ENCODE data around the gene ATOH8. TPM values are rescaled to one million over a fixed set of nuclear protein-coding genes. Genes with fewer than 3 reads are reported as not detected.

ATOH8 gene
- total and polyA plus RNA-seq, 9 donors = 10.4 to 24.1 (median 18.8) TPM

- 29% methylated on average over 19 of the region's 29 CpGs for WGBS (ENCODE audit: insufficient coverage)
- Histone ChIP-seq H3K4me3 (ENCODE audit: low read length) (peak overlapping the region; percentile 72), H3K27ac (ENCODE audit: low read length) (peak overlapping the region; percentile 15), H3K36me3 (ENCODE audit: control insufficient read depth, insufficient read depth, low read length) (no peaks in the 10 kb centered on the region), H3K9me3 (replicated peaks; ENCODE audit: control insufficient read depth, low read depth, low read length) (no peaks in the 10 kb centered on the region), H3K4me1 (ENCODE audit: control insufficient read depth, insufficient read depth, low read length) (peaks cover 78% of the 10 kb centered on the region), H3K27me3 (ENCODE audit: control insufficient read depth, insufficient read depth, low read length) (peaks cover 56% of the 10 kb centered on the region)
- DNase-seq = no peak
Observed at GRCh38 chr2:85753035-85753524, 711 bp upstream of the ATOH8 start.

- no peak overlapping the region for H3K27ac ChIP-seq (ENCODE audit: low read length)
- H3K36me3 ChIP-seq (ENCODE audit: control insufficient read depth, insufficient read depth, low read length) = peaks cover 4% of the 10 kb centered on the region
- peak overlapping the region; percentile 72 for H3K4me3 ChIP-seq (ENCODE audit: low read length)
- peak; percentile 54 for DNase-seq
- WGBS (ENCODE audit: insufficient coverage) = under 1% methylated on average over 93 of the region's 93 CpGs
- peaks cover 48% of the 10 kb centered on the region for H3K27me3 ChIP-seq (ENCODE audit: control insufficient read depth, insufficient read depth, low read length)
- peaks cover 77% of the 10 kb centered on the region for H3K4me1 ChIP-seq (ENCODE audit: control insufficient read depth, insufficient read depth, low read length)
- no peaks in the 10 kb centered on the region for H3K9me3 ChIP-seq (replicated peaks; ENCODE audit: control insufficient read depth, low read depth, low read length)
Observed at GRCh38 chr2:85754313-85755095, 713 bp downstream of the ATOH8 start.

GRCh38 chr2:85755122-85756027 is 1.6 kb downstream of the ATOH8 start:
- 0% methylated on average over 21 of the region's 33 CpGs for WGBS (ENCODE audit: insufficient coverage)
- DNase-seq = no peak
- peaks cover 77% of the 10 kb centered on the region for H3K4me1 ChIP-seq (ENCODE audit: control insufficient read depth, insufficient read depth, low read length)
- H3K36me3 ChIP-seq (ENCODE audit: control insufficient read depth, insufficient read depth, low read length) = peaks cover 7% of the 10 kb centered on the region
- H3K27ac ChIP-seq (ENCODE audit: low read length) = no peak overlapping the region
- H3K9me3 ChIP-seq (replicated peaks; ENCODE audit: control insufficient read depth, low read depth, low read length) = no peaks in the 10 kb centered on the region
- H3K4me3 ChIP-seq (ENCODE audit: low read length) = peak overlapping the region; percentile 72
- H3K27me3 ChIP-seq (ENCODE audit: control insufficient read depth, insufficient read depth, low read length) = peaks cover 48% of the 10 kb centered on the region

GRCh38 chr2:85756195-85756594 is 2.4 kb downstream of the ATOH8 start:
- H3K27ac ChIP-seq (ENCODE audit: low read length) = no peak overlapping the region
- 79% methylated on average over 5 of the region's 6 CpGs for whole genome bisulfite sequencing (ENCODE audit: insufficient coverage)
- peaks cover 75% of the 10 kb centered on the region for H3K4me1 ChIP-seq (ENCODE audit: control insufficient read depth, insufficient read depth, low read length)
- no peak for DNase-seq
- no peak overlapping the region for H3K4me3 ChIP-seq (ENCODE audit: low read length)
- H3K36me3 ChIP-seq (ENCODE audit: control insufficient read depth, insufficient read depth, low read length) = peaks cover 7% of the 10 kb centered on the region
- H3K9me3 ChIP-seq (replicated peaks; ENCODE audit: control insufficient read depth, low read depth, low read length) = no peaks in the 10 kb centered on the region
- peaks cover 47% of the 10 kb centered on the region for H3K27me3 ChIP-seq (ENCODE audit: control insufficient read depth, insufficient read depth, low read length)

GRCh38 chr2:85756822-85757435 is 3.1 kb downstream of the ATOH8 start:
- no peak for DNase-seq
- Histone ChIP-seq H3K27me3 (ENCODE audit: control insufficient read depth, insufficient read depth, low read length) (peaks cover 40% of the 10 kb centered on the region), H3K4me1 (ENCODE audit: control insufficient read depth, insufficient read depth, low read length) (peaks cover 74% of the 10 kb centered on the region), H3K27ac (ENCODE audit: low read length) (no peak overlapping the region), H3K4me3 (ENCODE audit: low read length) (no peak overlapping the region), H3K9me3 (replicated peaks; ENCODE audit: control insufficient read depth, low read depth, low read length) (no peaks in the 10 kb centered on the region), H3K36me3 (ENCODE audit: control insufficient read depth, insufficient read depth, low read length) (peaks cover 7% of the 10 kb centered on the region)
- WGBS (ENCODE audit: insufficient coverage) = 81% methylated on average over 5 of the region's 9 CpGs

GRCh38 chr2:85757860-85758259 is 4.1 kb downstream of the ATOH8 start:
- Histone ChIP-seq H3K36me3 (ENCODE audit: control insufficient read depth, insufficient read depth, low read length) (peaks cover 7% of the 10 kb centered on the region), H3K4me3 (ENCODE audit: low read length) (no peak overlapping the region), H3K27ac (ENCODE audit: low read length) (no peak overlapping the region), H3K9me3 (replicated peaks; ENCODE audit: control insufficient read depth, low read depth, low read length) (no peaks in the 10 kb centered on the region), H3K4me1 (ENCODE audit: control insufficient read depth, insufficient read depth, low read length) (peaks cover 71% of the 10 kb centered on the region), H3K27me3 (ENCODE audit: control insufficient read depth, insufficient read depth, low read length) (peaks cover 35% of the 10 kb centered on the region)
- DNase-seq = no peak
- WGBS (ENCODE audit: insufficient coverage) = no CpG with 5 or more reads among the region's 5 CpGs

- H3K36me3 ChIP-seq (ENCODE audit: control insufficient read depth, insufficient read depth, low read length) = peaks cover 7% of the 10 kb centered on the region
- no peak overlapping the region for H3K4me3 ChIP-seq (ENCODE audit: low read length)
- WGBS (ENCODE audit: insufficient coverage) = 71% methylated on average over 14 of the region's 19 CpGs
- H3K27me3 ChIP-seq (ENCODE audit: control insufficient read depth, insufficient read depth, low read length) = peaks cover 29% of the 10 kb centered on the region
- H3K27ac ChIP-seq (ENCODE audit: low read length) = no peak overlapping the region
- DNase-seq = peak; percentile 72
- H3K9me3 ChIP-seq (replicated peaks; ENCODE audit: control insufficient read depth, low read depth, low read length) = no peaks in the 10 kb centered on the region
- peaks cover 65% of the 10 kb centered on the region for H3K4me1 ChIP-seq (ENCODE audit: control insufficient read depth, insufficient read depth, low read length)
Observed at GRCh38 chr2:85758361-85759256, 4.8 kb downstream of the ATOH8 start.

- no peak for DNase-seq
- no peaks in the 10 kb centered on the region for H3K9me3 ChIP-seq (replicated peaks; ENCODE audit: control insufficient read depth, low read depth, low read length)
- WGBS (ENCODE audit: insufficient coverage) = 79% methylated on average over 2 of the region's 5 CpGs
- peaks cover 71% of the 10 kb centered on the region for H3K4me1 ChIP-seq (ENCODE audit: control insufficient read depth, insufficient read depth, low read length)
- H3K4me3 ChIP-seq (ENCODE audit: low read length) = no peak overlapping the region
- no peak overlapping the region for H3K27ac ChIP-seq (ENCODE audit: low read length)
- H3K27me3 ChIP-seq (ENCODE audit: control insufficient read depth, insufficient read depth, low read length) = peaks cover 32% of the 10 kb centered on the region
- peaks cover 9% of the 10 kb centered on the region for H3K36me3 ChIP-seq (ENCODE audit: control insufficient read depth, insufficient read depth, low read length)
Observed at GRCh38 chr2:85759257-85759613, 5.4 kb downstream of the ATOH8 start.

GRCh38 chr2:85760371-85760770 is 6.6 kb downstream of the ATOH8 start:
- Histone ChIP-seq H3K36me3 (ENCODE audit: control insufficient read depth, insufficient read depth, low read length) (peaks cover 20% of the 10 kb centered on the region), H3K27ac (ENCODE audit: low read length) (no peak overlapping the region), H3K9me3 (replicated peaks; ENCODE audit: control insufficient read depth, low read depth, low read length) (no peaks in the 10 kb centered on the region), H3K27me3 (ENCODE audit: control insufficient read depth, insufficient read depth, low read length) (peaks cover 34% of the 10 kb centered on the region), H3K4me3 (ENCODE audit: low read length) (no peak overlapping the region), H3K4me1 (ENCODE audit: control insufficient read depth, insufficient read depth, low read length) (peaks cover 70% of the 10 kb centered on the region)
- no peak for DNase-seq
- WGBS (ENCODE audit: insufficient coverage) = 57% methylated on average over 5 of the region's 6 CpGs
